ENCODE data around the gene SNRPB. TPM values are rescaled to one million over a fixed set of nuclear protein-coding genes. Genes with fewer than 3 reads are reported as not detected.
"Not testable (repeated sequence)": the region's sequence is repeated elsewhere in the genome, so short reads cannot be mapped to it uniquely, and the experiment has no call there.

SNRPB gene
- total and polyA plus RNA-seq, 8 donors: 86.0 to 132 (median 124) TPM

DNA sequence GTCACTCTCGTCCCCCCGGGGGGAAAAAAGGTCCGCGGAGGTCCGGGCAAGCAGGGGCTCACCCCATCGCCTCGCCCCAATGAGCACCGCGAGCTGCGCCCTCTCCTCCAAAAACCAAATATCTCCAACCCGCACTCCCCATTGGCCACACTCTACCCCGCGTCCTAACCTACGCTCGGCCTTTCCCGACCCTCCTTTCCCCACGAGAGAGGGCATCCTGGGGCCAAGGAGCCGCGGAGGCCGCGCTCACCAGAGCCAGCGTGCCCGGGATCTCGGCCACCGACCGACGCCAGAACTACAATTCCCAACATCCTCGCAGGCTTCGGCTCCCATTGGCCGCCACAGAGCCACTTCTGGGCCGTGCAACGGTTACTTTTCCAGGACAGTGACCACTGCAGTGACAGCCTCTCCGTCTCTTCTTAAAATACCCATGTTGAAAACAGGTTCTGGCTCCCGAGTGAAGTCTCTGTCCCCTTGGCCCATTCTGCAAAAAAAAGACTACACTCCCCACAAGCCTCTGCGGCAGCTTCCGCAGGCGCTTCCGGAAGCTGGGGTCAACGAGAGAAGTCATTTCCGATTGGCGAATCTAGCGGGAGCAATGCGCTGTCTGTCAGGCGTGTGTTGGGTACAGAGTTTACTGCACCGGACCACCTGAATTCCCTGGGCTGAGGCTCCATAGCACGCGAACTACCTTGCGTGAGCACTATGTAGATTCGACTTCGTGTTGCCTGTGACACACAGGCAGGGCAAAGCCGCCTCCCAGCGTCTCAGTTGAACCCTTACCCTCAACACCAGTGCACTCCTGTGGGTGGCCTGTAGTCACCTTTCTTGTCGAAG, 38.3 kb upstream of the SNRPB start, which contains the start of gene ZNF343:
ZNF343 (minus strand) TSS at position 285 of the 837 bp plus-strand sequence. CDS start 15,020 bp downstream, outside the sequence.
- Histone ChIP-seq H3K27me3 (no peaks in the 10 kb centered on the region), H3K27ac (peak within 1 kb of the TSS; percentile 82 to 86), H3K36me3 (no peaks in the 10 kb centered on the region), H3K9me3 (no peaks in the 10 kb centered on the region), H3K4me3 (peak within 1 kb of the TSS; percentile 89 to 92), H3K4me1 (peaks cover 7 to 17% of the 10 kb centered on the region in 2 donors)
- intact Hi-C loops (cut with DNase I): no loop called here
- ATAC-seq (peak; percentile 98), DNase-seq (peak; percentile 82 to 89 (median 86))
- TF ChIP-seq, protein P1, sequence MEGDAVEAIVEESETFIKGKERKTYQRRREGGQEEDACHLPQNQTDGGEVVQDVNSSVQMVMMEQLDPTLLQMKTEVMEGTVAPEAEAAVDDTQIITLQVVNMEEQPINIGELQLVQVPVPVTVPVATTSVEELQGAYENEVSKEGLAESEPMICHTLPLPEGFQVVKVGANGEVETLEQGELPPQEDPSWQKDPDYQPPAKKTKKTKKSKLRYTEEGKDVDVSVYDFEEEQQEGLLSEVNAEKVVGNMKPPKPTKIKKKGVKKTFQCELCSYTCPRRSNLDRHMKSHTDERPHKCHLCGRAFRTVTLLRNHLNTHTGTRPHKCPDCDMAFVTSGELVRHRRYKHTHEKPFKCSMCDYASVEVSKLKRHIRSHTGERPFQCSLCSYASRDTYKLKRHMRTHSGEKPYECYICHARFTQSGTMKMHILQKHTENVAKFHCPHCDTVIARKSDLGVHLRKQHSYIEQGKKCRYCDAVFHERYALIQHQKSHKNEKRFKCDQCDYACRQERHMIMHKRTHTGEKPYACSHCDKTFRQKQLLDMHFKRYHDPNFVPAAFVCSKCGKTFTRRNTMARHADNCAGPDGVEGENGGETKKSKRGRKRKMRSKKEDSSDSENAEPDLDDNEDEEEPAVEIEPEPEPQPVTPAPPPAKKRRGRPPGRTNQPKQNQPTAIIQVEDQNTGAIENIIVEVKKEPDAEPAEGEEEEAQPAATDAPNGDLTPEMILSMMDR (IDR thresholded peaks at IDR 0.05): no peak

DNA sequence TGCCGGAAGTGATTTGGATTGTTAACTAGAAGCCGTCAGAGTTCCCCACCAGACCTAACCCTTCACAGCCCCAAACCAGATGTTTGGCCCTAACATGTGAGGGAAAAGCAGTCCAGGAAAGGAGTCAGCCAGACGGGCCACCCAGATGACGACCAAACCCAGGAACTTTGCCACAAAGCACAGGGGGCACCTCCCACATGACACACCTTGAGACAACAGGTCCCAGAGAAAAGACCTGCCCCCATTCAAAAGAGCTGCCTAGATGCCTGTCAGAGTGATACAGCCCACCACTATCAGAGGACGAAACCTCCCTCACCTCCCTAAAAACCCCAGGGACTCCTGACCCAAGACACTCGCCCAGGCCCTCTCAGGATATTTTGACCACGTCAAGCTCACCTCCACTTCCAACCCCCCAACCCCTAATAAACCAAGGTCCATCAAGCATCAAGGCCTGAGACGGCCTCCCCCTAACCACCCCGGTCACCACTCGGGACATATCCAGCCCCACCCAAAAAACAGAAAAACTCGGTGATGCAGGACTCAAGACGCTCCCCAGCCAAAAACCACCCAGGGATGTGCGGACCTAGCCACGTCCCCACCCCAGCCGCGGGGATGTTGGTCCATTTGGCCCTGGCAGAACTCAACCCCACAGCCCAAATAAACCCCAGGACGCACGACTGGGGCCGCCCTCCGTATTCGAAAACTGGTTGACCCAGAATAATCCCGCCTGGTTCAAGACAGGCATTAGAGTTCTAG, 37.5 kb upstream of the SNRPB start:
- TF ChIP-seq, protein P1 (IDR thresholded peaks at IDR 0.05): no peak
- intact Hi-C loops (cut with DNase I): no loop called here
- H3K4me1 ChIP-seq: peaks cover 7 to 17% of the 10 kb centered on the region in 2 donors

DNA sequence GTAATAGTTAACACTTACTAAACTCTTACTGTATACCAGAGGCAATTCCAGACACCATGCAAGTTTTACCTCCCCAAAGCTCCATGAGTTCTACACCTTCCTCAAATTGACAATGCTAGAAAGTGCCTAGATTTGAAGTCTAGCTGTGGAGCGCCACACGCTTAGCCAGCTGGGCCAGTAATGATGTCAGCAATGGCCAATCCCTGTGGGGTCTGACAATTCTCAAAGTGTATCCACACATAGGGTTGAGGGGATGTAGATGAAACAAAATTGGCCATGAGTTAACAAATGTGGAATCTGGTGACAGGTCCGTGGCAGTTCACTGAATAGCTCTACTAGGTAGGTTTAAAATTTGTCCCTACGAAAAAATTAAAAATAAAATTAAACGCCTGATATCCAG, 36.9 kb upstream of the SNRPB start:
- H3K9me3 ChIP-seq: no peaks in the 10 kb centered on the region
- TF ChIP-seq, protein P1 (IDR thresholded peaks at IDR 0.05): no peak
- DNase-seq (no peak), ATAC-seq (no peak)
- H3K4me1 ChIP-seq: peaks cover 7 to 17% of the 10 kb centered on the region in 2 donors
- no peaks in the 10 kb centered on the region for H3K36me3 ChIP-seq
- peak overlapping the region in 1 of 2 donors; percentile 92 for H3K4me3 ChIP-seq
- H3K27ac ChIP-seq: no peak overlapping the region
- intact Hi-C loops (cut with DNase I): no loop called here
- no peaks in the 10 kb centered on the region for H3K27me3 ChIP-seq

More for the DNA sequence above, 37.5 kb upstream of the SNRPB start:
- peak overlapping the region; percentile 82 to 86 for H3K27ac ChIP-seq
- ATAC-seq: peak; percentile 34
- H3K27me3 ChIP-seq: no peaks in the 10 kb centered on the region
- no peak for DNase-seq
- H3K4me3 ChIP-seq: peak overlapping the region; percentile 89 to 92
- no peaks in the 10 kb centered on the region for H3K9me3 ChIP-seq
- H3K36me3 ChIP-seq: no peaks in the 10 kb centered on the region

DNA sequence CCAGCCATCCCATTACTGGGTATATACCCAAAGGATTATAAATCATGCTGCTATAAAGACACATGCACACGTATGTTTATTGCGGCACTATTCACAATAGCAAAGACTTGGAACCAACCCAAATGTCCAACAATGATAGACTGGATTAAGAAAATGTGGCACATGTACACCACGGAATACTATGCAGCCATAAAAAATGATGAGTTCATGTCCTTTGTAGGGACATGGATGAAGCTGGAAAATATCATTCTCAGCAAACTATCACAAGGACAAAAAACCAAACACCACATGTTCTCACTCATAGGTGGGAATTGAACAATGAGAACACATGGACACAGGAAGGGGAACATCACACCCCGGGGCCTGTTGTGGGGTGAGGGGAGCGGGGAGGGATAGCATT, 35.8 kb upstream of the SNRPB start:
- H3K36me3 ChIP-seq; intact Hi-C loops (cut with DNase I); H3K27ac ChIP-seq; H3K4me3 ChIP-seq; H3K9me3 ChIP-seq; H3K27me3 ChIP-seq; DNase-seq; ATAC-seq: not testable (repeated sequence)
- peaks cover 7 to 17% of the 10 kb centered on the region in 2 donors for H3K4me1 ChIP-seq

DNA sequence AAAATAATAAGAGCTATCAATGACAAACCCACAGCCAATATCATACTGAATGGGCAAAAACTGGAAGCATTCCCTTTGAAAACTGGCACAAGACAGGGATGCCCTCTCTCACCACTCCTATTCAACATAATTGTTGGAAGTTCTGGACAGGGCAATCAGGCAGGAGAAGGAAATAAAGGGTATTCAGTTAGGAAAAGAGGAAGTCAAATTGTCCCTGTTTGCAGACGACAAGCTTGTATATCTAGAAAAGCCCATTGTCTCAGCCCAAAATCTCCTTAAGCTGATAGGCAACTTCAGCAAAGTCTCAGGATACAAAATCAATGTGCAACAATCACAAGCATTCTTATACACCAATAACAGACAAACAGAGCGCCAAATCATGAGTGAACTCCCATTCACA, 34.2 kb upstream of the SNRPB start:
- ATAC-seq; H3K9me3 ChIP-seq; H3K4me3 ChIP-seq; H3K27ac ChIP-seq; intact Hi-C loops (cut with DNase I); H3K27me3 ChIP-seq; DNase-seq: not testable (repeated sequence)
- Histone ChIP-seq H3K4me1 (peaks cover 7 to 17% of the 10 kb centered on the region in 2 donors), H3K36me3 (peaks cover 0 to 16% of the 10 kb centered on the region in 2 donors)

DNA sequence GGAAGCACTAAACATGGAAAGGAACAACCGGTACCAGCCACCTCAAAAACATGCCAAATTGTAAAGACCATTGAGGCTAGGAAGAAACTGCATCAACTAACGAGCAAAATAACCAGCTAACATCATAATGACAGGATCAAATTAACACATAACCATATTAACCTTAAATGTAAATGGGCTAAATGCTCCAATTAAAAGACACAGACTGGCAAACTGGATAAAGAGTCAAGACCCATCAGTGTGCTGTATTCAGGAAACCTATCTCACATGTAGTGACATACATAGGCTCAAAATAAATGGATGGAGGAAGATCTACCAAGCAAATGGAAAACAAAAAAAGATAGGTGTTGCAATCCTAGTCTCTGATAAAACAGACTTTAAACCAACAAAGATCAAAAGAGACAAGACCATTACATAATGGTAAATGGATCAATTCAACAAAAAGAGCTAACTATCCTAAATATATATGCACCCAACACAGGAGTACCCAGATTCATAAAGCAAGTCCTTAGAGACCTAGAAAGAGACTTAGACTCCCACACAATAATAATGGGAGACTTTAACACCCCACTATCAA, 32.3 kb upstream of the SNRPB start:
- H3K36me3 ChIP-seq: peaks cover 0 to 31% of the 10 kb centered on the region in 2 donors
- H3K27me3 ChIP-seq: not testable (repeated sequence)

More for the DNA sequence above, 32.3 kb upstream of the SNRPB start:
- H3K27ac ChIP-seq; H3K9me3 ChIP-seq; ATAC-seq; H3K4me1 ChIP-seq; H3K4me3 ChIP-seq; DNase-seq; intact Hi-C loops (cut with DNase I): not testable (repeated sequence)

All from left lung (tissue), 10 donors.